C1 segment of cervical spinal cord (tissue), 14 donors: ENCODE data around the gene TNFSF15.

Source experiments
- DNase-seq, 14 donors: peaks; one replicate each; lab custom pipeline; 2025; lab: John Stamatoyannopoulos, UW

The TNFSF15 gene

DNA sequence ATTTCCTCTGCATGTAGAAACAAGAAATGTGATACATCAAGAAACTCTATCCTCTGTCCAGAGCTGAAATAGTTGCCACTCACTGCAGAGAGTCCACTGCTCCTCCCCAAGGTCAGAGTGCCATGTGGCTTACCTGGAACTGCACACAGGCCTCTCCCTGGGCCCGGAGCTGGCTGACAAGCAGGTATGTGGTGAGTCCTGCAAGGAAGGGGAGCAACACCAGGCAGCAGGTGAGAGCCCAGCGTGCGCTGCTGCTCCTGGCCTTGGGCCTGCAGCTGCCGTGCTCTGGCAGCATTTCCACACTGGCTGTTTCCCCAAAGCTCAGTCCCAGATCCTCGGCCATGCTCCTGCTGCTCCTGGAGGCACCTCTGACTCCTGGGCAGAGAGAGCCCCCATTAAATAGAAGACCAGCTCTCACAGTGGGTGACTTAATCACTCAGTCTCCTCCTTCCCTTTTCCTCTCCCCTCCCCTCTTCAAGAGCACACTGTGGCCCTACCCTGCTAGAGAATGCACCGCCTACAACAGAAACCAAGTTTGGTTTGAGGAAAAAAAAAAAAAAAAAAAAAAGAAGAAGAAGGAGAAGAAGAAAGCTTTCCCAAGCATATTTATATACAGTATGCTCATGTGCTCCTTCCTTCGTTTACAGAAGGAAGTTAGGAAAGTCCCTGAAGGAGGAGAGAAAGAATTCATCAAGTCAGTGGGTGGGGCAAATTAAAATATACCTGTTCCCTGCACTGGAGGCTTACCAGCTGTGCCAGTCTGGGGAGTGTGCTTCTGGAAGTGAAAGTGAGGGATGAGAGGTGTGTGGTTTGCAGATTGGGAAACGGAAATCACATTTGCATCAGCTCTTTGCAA, at the start of gene TNFSF15:
Gene TNFSF15 (minus strand): TSS at position 370 of the 856 bp plus-strand sequence. CDS start 27 bp downstream, at position 343.
- DNase-seq = no peak

DNA sequence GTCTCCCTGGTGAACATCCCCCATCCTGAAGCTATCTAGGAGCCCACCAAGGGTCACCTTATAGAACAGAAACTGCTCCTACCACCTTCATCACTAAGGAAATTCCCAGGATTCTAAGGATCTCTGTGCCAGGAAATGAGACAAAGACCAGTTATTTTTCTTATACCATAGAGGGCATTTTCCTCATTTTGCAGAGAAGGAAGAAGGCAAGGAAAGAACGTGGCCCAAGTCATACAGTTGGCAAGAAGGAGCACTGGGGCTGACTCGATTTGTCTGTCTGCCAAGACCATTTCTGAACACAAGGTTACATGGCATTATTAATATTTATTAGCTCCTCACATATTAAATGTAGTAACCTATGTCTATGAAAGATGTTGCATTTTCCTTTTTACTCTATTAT, 49.6 kb upstream of the TNFSF15 start:
- no peak for DNase-seq

DNA sequence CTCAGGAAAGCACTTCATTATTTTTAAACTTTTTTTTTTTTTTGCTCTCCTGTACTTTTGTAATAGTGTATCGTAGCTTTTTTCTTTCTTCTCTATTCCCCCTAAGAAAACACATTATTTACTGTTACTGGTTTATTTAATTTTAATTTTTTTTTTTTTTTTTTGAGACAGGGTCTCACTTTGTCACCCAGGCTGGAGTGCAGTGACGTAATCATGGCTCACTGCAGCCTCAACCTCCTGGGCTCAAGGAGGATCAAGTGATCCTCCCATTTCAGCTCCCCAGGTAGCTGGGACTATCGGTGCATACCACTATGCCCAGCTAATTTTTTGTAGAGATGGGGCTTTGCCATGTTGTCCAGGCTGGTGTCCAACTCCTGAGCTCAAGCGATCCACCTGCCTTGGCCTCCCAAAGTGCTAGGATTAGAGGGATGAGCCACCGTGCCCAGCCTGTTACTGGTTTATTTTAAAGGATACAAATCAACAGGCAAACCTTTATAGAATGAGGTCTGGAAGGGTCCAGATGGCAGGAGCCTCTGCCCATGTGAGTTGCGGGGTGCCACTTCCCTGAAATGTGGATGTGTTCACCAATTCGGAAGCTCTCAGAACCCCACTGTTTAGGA, 49.0 kb upstream of the TNFSF15 start:
- peak in 1 of 14 donors; percentile 4 for DNase-seq

DNA sequence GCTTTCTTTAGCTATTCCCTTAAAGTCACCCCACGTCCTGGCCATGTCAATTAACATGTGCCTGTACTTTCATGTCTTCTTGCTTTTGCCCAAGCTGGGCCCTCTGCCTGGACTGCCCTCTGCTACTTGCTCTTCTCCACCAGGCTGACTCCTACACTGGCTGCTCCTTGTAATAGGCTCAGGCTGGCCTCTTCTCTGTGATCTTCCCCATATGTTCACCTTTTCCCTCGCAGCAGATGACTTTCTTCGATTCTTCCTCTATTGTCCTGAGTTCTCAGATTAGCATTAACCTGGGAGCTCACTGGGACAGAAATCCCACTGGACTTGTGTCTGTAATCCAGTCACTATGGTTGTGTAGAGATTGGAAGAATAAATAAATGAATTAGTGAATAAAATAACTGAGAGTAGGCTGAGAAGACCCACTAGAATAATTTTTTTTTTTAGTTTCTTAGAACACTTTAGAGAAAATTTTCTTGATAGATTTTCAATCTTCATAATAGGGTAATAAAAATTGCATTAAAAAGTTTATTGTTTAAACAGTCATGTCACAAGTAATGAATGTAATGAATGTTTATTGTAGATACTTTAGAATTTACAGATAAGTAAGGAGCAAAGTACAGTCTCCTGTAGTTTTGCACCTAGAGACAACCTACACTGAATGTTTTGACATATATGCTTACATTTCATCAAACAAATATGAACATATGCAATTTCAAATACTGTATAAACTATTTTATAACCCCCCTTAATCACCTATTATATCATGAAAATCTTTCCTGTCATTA, 47.4 kb upstream of the TNFSF15 start:
- no peak for DNase-seq

DNA sequence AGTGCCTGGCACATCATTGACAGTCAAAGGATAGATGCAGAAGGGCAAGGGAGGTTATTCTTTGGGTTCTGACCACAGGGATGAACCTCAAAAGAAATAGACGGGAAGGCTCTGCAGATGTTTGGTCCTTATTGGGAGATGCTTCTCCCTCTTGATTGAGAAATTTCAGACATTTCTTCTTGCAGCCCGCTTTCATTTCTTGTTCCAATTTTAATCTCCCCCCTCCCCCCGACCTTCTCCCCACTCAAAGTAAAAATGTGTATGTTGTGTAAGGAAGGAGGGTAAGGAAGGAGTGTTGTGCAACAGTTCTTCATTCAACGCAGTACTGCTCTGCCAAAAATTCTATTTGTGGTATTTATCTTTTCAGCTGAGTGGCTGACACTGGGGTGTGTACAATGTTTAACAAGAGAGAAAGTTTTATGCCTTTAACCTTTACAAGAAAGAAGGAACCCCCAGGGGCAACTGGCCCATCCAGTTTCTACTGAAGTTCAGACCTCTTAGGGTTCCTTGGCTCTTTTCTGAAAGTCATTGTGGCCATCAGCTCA, 46.3 kb upstream of the TNFSF15 start:
- peak in 1 of 14 donors; percentile 2 for DNase-seq

DNA sequence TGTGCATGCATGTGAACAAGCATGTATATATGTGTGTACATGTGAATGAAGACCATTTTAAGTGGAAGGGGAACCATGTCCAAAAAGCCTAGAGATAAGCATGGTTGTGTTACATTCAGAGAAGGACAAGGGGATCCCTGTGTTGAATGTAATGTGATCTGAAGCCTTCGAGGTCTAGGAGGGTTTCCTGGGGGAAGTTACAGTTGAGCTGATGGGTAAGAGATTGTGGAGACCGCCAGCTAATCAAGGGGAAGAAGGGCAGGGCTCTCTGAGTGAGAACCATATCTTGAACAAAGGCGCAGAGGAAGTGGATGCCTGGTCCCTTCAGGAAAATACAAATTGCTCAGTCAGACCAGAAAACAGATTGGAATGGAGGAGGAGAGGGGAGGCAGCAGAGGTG, 45.5 kb upstream of the TNFSF15 start:
- no peak for DNase-seq

DNA sequence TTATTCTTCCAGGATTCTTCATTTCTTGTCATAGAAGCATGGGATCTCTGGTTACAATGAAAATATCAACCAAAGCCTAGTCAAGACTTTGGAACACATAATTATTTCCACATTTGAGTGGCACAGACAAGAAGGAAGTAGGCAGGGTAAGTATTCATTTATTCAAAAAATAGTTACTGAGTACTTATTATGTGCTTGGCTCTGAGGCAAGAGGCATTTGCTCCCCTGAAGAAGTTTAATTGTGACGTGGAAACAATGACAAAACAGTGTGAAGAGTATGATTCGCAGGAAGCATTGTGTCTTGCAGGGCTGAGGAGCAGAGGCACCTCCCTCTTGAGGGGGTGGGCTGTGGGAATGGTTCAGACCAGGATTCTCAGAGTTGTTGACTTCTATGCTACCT, 45.0 kb upstream of the TNFSF15 start:
- no peak for DNase-seq

DNA sequence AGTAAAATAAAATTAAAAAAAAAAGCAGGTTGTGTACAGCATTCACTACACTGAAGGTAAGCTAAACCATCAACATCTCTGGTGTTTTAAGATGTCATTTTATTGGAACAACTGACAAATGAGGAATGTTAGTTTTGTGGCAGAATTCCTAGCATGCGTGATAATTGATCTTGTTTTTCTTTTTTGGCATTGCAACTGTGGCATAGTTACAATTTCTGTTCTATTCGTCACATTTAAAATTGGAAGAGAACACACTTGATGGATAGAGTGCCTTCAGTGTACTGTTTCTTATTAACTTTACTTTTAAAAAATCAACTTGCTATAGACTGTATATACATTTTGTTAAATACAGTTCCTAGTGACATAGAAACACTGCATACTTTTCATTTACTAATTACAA, 43.6 kb upstream of the TNFSF15 start:
- DNase-seq = no peak

DNA sequence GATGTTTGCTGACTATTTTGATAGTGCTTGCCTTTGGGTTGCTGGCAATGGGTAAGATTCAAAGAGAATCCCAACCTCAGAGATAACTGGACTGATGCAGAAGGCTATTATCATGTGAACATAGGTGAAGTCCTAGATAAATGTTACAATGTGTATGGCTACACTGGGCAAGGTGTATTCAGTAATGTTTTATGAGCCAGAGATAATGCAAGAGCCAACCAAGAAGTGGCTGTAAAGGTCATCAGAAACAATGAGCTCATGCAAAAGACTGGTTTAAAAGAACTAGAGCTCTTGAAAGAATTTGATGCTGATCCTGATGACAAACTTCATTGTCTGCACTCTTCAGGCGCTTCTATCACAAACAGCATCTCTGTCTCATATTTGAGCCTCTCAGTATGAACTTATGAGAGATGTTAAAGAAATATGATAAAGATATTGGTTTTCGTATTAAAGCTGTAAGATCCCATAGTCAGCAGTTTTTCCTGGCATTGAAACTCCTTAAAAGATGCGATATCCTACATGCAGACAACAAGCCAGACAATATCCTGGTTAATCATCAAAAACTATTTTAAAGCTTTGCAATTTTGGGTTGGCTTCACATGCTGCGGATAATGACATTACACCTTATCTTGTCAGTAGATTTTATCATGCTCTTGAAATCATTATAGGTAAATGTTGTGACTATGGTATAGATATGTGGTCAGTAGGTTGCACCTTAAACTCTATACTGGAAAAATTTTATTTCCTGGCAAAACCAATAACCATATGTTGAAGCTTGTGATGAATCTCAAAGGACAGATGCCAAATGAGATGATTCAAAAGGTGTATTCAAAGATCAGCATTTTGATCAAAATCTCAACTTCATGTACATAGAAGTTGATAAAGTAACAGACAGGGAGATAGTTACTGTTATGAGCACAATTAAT, 41.9 kb upstream of the TNFSF15 start:
- DNase-seq = no peak

DNA sequence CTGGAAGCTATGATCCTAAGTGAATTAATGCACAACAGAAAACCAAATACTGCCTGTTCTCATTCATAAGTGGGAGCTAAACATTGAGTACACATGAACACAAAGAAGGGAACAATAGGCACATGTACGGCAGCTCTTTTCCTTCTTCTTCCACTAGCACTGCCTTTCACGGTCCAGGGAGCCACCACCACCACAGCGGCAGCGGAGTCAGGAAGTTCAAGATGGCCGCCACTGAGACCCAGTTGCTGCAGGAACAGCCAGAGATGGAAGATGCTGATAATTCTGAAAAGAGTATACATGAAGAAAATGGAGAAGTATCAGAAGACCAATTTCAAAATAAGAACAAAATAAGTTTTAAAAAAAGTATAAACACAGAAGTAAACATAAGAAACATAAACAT, 39.5 kb upstream of the TNFSF15 start:
- DNase-seq = no peak

DNA sequence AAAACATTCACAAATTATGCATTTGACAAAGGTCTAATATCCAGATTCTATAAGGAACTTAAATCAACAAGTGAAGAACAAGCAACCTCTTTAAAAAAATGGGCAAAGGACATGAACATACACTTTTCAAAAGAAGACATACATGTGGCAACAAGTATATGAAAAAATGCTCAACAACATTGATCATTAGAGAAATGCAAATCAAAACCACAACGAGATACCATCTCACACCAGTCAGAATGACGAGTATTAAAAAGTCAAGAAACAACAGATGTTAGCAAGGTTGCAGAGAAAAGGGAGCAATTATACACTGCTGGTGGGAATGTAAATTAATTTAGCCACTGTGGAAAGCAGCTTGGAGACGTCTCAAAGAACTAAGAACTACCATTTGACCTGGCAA, 38.9 kb upstream of the TNFSF15 start:
- DNase-seq = no peak

DNA sequence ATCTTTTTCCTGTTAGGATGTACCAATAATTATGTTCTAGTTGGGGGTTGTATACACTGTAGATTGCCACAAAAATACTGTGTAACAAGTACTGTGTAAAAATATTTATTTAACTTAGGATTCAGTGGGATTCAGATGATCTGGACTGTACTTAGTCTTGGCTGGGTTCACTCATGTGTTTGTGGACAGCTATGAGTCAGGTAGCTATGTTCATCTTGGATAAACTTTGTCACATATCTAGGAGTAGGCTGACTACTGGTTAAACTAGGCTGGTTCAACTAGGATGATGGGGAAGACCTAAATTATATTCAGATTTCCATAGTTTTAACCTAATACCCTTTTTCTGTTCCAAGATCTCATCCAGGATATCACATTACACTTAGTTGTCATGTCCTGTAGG, 32.1 kb upstream of the TNFSF15 start:
- no peak for DNase-seq

DNA sequence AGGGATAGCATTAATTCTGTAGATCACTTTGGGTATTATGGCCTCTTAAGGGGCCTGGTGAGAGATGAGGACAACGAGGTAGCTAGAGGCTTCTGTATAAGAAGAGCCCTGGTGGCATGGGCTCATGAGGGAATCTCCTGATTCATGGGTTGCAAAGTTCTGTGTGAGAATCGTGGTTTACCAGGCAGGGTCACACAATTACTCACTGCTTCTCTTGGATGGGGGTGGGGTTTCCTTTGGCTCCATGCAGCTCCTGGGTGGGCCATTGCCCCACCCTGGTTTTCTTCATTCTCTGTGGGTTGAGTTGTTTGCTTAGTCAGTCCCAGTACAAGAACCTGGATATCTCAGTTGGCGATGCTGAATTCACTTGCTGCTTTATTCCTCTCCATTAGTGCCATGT, 30.9 kb upstream of the TNFSF15 start:
- no peak for DNase-seq

DNA sequence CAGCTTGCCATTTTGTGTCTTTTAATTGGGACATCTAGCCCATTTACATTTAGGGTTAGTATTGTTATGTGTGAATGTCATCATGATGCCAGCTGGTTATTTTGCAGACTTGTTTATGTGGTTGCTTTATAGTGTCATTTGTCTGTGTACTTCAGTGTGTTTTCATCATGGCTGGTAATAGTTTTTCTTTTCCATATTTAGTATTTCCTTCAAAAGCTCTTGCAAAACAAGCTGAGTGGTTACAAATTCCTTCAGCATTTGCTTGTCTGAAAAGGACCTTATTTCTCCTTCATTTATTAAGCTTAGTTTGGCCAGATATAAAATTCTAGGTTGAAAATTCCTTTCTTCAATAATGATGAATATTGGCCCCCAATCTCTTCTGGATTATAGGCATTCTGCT, 28.5 kb upstream of the TNFSF15 start:
- no peak for DNase-seq

DNA sequence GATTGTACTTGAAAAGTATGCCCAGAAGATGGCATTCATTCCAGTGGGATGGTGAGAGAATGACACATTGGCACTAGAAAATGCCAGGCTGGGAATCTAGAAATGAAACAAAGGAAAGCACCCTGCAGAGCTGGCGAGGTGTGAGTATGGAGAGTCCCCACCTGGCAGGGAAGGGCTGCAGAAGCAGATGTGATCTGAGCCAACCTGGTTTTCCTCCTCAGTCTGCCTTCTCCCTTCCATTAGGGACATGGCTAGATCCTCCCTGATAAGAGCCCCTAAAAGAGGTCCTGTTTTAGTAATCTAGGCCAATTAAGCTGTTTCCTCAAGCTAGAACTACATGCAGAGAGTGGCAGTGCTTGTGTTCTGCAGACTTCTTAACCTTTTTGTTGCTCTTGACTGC, 24.7 kb upstream of the TNFSF15 start:
- DNase-seq = no peak

DNA sequence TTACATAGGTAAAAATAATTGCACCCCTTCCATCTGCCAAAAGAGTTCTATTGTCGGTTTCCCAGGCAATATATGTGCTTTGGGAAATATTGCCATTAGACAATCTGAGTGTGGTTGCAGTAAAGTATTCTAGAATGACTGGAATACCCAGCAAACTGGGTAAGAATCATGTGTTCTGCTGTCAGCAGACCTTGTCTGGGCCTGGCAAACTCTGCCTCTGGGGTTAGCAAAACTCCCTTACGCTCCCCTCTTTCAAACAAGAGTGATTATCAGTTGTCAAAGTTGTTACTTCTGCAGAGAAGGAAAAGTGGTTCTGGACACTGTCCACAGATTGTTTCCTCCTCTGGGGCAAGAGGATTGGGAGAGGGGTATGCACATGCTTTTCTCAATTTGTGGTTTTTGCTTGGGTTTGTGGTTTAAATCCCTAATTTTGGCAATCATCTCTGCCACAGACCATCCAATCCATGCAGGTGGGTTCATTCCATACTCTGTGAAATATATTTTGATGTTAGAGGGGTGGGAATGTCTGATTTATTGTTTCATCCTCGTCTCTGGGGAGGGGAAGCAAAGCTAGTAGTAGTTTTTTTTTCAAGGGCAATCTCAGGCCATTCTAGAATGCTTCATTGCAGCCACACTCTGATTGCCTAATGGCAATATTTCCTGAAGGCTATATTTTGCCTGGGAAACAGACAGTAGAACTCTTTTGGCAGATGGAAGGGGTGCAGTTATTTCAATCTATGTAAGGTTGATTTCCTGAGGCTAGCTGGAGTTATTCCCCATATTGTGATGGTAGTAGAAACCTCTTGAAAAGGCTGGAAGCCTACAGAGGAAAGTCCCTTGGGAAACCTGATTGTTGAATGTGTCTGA, 24.0 kb upstream of the TNFSF15 start:
- DNase-seq = no peak

DNA sequence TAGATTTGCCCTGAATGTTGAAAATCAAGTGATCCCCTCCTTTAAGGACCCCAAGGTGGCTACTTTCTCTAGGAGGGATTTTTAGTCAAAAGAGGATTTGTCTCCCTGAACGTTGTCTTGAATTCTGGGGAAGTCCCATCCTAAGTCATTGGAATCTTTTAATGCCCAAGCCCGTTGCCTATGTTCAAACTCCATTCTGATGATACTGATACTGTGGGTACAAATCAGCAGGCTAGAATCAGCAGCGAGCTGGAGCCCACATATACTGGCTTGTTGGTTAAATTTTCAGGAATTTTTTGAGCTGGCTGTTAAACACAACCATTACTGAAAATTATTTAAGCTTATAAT, 22.4 kb upstream of the TNFSF15 start:
- DNase-seq = no peak

DNA sequence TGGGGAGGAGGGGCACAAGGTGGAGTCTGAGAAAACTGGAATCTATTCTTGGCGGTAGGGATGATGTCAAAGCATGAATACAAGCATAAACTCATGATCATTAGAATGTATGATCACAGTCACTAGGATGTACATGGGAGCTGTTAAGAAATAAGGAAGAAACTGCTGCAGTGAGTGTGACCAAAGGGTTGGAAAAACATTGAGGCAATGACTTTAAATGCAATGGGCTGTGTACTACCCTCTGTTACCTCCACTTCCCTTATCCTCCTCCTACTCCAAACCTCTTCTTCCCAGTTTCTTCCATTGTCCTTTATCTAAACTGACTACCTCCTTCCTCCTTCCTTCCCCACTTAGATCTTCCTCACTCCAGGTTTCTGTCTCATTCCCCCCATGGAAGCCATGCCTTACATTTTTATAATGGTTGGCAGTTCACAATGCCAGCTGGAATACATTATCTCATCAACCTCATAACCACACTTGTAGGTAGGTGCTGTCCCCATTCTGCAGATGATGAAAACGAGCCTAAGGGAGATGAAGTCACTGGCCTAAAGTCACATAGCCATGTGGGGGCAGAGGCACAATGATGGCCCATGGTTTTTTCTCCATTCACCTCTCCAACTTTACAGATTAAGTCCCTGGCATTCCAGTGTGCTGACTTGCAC, 21.9 kb upstream of the TNFSF15 start:
- no peak for DNase-seq

DNA sequence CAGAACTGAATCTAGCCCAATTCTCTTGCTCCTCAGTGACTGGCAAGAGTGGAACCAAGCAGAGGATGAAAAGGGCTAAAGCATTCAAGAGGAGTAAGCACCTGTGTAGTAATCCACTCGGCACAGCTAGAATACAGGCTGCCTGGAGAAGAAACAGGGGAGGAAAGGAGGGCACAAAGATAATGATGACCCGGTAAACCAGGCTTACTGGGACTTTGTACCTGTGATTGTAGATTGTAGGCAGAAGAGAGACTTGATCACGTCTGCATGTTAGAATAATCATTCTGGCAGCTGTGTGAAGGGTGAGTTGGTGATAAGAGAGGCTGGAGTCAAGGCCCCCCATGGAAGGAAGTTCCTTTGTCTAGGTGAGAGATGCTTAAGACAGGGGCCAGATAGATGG, 20.6 kb upstream of the TNFSF15 start:
- DNase-seq = no peak
